ENCODE measurements around the gene TCF19.
A peak's percentile ranks its signal among the peaks of the same experiment; 100 is the strongest.
"Not testable (repeated sequence)": the region's sequence is repeated elsewhere in the genome, so short reads cannot be mapped to it uniquely, and the experiment has no call there.

TCF19 gene

GRCh38 chr6:31162463-31163165, 4.2 kb downstream of the TCF19 start:
- no peak for DNase-seq

DNA sequence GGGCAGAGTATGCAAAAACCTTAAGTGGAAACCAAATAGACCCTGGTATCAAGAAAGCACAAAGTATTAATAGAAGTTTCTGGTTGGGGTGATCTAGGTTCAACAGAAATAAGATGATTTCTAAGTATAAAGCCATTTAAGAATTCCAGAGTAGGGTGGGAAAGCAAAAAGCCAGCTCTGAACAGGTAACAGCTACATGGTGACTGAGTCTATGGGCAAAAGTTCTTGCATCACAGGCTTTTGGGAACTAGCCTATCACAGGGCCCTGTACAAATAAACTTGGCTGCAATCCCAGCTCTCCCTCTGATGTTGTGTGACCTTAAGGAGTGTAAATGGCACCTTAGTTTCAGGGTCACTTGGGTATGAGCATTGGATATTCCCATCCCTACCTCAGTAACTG, 5.5 kb downstream of the TCF19 start:
- DNase-seq = no peak

- DNase-seq = not testable (repeated sequence)
Observed at GRCh38 chr6:31164475-31165063, 6.2 kb downstream of the TCF19 start.

DNA sequence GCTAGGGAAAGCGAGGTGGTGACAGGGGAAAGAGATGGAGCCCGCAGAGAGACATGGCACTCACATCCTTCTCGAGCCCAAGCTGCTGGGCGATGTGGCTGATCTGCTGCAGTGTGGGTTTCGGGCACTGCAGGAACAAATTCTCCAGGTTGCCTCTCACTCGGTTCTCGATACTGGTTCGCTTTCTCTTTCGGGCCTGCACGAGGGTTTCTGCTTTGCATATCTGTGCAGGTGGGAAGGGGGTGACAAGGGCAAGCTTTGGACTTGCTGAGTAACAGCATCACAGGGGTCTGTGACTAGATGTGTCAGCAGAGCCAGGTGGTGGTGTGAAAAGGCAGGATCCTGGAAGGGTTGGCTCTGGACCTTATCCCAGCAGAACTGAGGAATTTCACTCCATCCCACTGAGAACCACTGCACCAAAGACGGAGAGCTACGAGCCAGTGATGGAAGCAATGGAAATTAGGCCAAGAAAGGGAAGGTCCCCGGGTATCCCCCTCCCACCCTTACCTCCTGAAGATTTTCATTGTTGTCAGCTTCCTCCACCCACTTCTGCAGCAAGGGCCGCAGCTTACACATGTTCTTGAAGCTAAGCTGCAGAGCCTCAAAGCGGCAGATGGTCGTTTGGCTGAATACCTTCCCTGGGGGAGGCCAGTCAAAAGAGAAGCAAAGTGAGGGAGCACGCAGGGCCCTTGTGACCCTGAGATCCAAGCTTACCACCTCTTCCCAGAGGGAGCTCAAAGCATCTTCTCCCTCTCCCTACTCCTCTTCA, 6.9 kb downstream of the TCF19 start:
- not testable (repeated sequence) for DNase-seq

DNA sequence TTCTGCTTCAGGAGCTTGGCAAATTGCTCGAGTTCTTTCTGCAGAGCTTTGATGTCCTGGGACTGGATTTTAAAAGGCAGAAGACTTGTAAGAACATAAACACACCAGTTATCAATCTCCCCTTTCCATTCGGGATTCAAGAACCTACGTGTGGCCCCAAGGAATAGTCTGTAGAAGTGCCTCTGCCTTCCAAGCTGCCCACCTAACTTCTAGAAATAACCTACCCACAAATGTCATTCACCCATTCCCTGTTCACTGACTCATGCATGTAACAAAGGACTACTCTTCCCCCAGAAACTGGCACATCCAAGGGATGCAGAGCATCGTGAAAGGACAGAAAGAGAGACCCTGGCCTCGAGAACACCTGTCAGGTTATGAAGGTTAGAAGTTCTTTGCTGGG, 7.6 kb downstream of the TCF19 start:
- no peak for DNase-seq

GRCh38 chr6:31168606-31169005, 10.2 kb downstream of the TCF19 start:
- no peak for DNase-seq

GRCh38 chr6:31169123-31169857, 10.9 kb downstream of the TCF19 start:
- DNase-seq = no peak

DNA sequence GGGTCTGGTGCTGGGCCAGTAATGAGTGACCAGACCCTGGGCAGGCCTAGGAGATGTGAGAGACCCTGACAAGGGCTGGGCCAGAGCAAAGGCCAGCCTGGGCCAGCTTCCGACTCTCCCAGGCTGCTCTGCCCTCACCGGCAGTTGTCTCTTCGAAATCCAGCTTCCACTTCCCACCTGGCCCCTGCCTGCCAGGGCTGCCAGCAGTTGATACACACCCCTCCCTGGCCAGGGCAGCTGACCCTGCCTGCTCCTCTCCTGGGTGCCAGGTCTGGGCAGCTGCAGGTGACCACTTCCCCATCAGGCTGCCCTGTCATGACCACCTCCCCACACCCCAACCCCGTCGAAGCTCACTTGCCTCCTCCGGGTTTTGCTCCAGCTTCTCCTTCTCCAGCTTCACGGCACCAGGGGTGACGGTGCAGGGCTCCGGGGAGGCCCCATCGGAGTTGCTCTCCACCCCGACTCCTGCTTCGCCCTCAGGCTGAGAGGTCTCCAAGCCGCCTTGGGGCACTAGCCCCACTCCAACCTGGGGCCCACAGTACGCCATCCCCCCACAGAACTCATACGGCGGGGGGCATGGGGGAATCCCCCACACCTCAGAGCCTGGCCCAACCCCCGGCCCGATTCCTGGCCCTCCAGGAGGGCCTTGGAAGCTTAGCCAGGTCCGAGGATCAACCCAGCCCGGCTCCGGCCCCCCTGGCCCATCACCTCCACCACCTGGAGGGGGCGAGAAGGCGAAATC, 11.6 kb downstream of the TCF19 start:
- DNase-seq = not testable (repeated sequence)

GRCh38 chr6:31170600-31170881, 12.2 kb downstream of the TCF19 start, which contains the start of gene POU5F1:
Gene POU5F1, minus strand, starts transcription at chr6:31170682. Its CDS starts 62 bp downstream, at chr6:31170620.
- DNase-seq = no peak

GRCh38 chr6:31170987-31171671, 12.7 kb downstream of the TCF19 start:
- DNase-seq = no peak

- DNase-seq = no peak
Observed at GRCh38 chr6:31171931-31172905, 13.8 kb downstream of the TCF19 start.

- no peak for DNase-seq
Observed at GRCh38 chr6:31172973-31173384, 14.6 kb downstream of the TCF19 start.

GRCh38 chr6:31173406-31173805, 15.0 kb downstream of the TCF19 start:
- no peak for DNase-seq

DNA sequence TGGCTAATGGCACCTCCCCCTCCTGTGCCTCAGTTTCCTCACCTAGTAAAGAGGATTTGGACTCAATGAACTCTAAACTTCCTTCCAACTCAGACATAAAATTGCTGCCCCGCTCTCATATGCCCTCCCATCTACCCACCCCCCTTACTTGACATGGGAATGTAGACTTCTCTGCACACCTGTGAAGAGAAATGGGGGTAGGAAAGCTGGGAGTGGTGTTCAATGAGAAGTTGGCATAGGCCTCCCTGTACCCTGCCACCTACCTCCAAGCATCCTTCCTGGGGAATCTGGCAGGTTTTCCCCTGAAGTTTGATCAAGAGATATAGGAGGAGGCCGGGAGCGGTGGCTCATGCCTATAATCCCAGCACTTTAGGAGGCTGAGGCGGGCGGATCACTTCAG, 16.0 kb downstream of the TCF19 start:
- DNase-seq = no peak

DNA sequence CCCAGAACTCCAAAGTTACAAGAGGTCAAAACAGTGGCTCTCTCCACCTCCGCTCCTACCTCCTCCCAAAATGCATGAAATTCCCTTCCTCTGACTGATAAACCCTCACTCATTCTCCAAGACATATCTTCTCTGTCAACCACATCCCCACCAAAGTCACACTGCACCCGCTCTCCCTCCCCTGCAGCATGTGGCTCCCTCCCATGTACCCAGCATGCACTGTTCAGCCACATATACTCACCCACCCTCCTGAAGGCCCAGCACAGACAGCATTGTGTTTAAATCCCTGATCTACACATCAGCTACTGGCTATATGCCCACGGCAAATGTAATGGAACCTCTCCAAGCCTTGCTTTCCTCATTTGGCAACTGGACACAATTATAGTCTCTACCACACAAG, 17.6 kb downstream of the TCF19 start:
- DNase-seq = peak; percentile 46

- DNase-seq = no peak
Observed at GRCh38 chr6:31178143-31179041, 20.0 kb downstream of the TCF19 start.

DNA sequence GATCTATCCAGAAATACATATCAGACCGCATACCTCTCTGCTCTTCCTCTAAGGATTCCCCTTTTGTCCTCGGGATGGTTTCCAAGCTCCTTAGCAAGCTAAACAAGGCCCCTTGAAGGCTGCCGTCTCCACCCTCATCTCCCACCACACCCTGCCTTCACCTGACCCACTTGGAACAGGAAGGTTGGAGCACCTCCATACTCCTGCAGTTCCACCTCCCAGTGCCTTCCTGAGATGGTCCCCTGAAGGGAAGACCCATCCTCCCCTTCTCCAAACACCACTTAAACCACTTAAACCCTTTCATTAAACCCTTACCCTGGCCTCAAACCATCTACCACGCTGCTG, 20.6 kb downstream of the TCF19 start:
- DNase-seq = no peak

DNA sequence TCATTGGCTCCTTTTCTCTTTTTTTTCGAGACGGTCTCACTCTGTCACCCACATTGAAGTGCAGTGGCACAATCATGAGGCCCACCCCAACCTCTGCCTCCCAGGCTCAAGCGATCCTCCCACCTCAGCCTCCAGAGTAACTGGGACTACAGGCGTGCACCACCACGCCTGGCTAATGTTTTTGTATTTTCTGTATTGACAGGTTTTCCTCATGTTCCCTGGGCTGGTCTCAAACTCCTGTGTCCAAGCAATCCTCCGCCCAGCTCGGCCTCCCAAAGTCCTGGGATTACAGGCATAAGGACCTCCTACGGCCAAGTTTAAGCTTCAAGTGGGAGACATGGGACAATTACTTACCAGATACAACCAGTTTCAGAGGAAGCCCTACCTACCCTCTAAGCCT, 21.5 kb downstream of the TCF19 start:
- no peak for DNase-seq

GRCh38 chr6:31180500-31180899, 22.1 kb downstream of the TCF19 start:
- peak; percentile 87 for DNase-seq

DNA sequence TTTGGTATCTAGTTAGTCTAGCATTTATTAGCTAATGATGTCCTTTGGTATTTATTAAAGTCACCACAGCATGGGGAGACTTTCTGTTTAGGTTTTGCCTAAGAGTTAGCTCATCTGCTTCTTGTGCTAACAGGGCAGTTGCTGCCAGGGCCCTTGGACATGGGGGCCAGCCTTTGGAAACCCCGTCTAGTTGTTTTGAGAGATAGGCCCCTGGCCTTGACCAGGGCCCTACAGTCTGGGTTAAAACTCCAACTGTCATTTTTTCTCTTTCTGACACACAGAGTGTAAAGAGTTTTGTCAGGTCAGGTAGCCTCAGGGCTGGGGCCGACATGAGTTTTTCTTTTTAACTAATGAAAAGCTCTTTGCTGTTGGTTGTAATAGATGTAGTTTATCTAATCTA, 24.9 kb downstream of the TCF19 start:
- not testable (repeated sequence) for DNase-seq

Data from femur (tissue), 1 donor.